ENCODE data around the gene TMPRSS2. TPM values are rescaled to one million over a fixed set of nuclear protein-coding genes. Genes with fewer than 3 reads are reported as not detected.

TMPRSS2 gene
- total RNA-seq, 4 donors from 2014 or later: 5.9 to 36.7 (median 10.5) TPM

- no peak overlapping the region for H3K4me3 ChIP-seq
- H3K4me1 ChIP-seq: no peaks in the 10 kb centered on the region
- no peaks in the 10 kb centered on the region for H3K27me3 ChIP-seq
- H3K36me3 ChIP-seq: no peaks in the 10 kb centered on the region
- DNase-seq (ENCODE audit: low spot score in 2 of 2): no peak
- no peaks in the 10 kb centered on the region for H3K9me3 ChIP-seq
- H3K27ac ChIP-seq: no peak overlapping the region
- WGBS: 89% methylated on average over 7 of the region's 7 CpGs
- TF ChIP-seq EP300 (IDR thresholded peaks at IDR 0.05): no peak
- no peak for TF ChIP-seq POLR2AphosphoS5 (IDR thresholded peaks at IDR 0.05)
- TF ChIP-seq POLR2A (IDR thresholded peaks at IDR 0.05): no peak
- TF ChIP-seq CTCF (IDR thresholded peaks at IDR 0.05): no peak
These were observed 18.6 kb downstream of the TMPRSS2 start for GRCh38 chr21:41489329-41489728.

GRCh38 chr21:41488080-41488479, 19.9 kb downstream of the TMPRSS2 start:
- WGBS: 85% methylated on average over 8 of the region's 14 CpGs

GRCh38 chr21:41487082-41487481, 20.9 kb downstream of the TMPRSS2 start:
- Histone ChIP-seq H3K4me1 (no peaks in the 10 kb centered on the region), H3K36me3 (no peaks in the 10 kb centered on the region), H3K9me3 (no peaks in the 10 kb centered on the region), H3K27ac (no peak overlapping the region), H3K4me3 (no peak overlapping the region), H3K27me3 (no peaks in the 10 kb centered on the region)
- 75% methylated on average over 6 of the region's 6 CpGs for WGBS
- TF ChIP-seq CTCF (IDR thresholded peaks at IDR 0.05) (no peak), POLR2AphosphoS5 (IDR thresholded peaks at IDR 0.05) (no peak)
- no peak for DNase-seq (ENCODE audit: low spot score in 2 of 2)

More at GRCh38 chr21:41488080-41488479, 19.9 kb downstream of the TMPRSS2 start:
- Histone ChIP-seq H3K9me3 (no peaks in the 10 kb centered on the region), H3K4me1 (no peaks in the 10 kb centered on the region), H3K4me3 (no peak overlapping the region), H3K27me3 (no peaks in the 10 kb centered on the region), H3K36me3 (no peaks in the 10 kb centered on the region), H3K27ac (no peak overlapping the region)
- no peak for DNase-seq (ENCODE audit: low spot score in 2 of 2)
- TF ChIP-seq POLR2A (IDR thresholded peaks at IDR 0.05) (no peak), CTCF (IDR thresholded peaks at IDR 0.05) (no peak), POLR2AphosphoS5 (IDR thresholded peaks at IDR 0.05) (no peak), EP300 (IDR thresholded peaks at IDR 0.05) (no peak)

- no peak for TF ChIP-seq EP300 (IDR thresholded peaks at IDR 0.05)
- no peak for TF ChIP-seq POLR2AphosphoS5 (IDR thresholded peaks at IDR 0.05)
- no peak for TF ChIP-seq CTCF (IDR thresholded peaks at IDR 0.05)
- TF ChIP-seq POLR2A (IDR thresholded peaks at IDR 0.05): no peak
- DNase-seq (ENCODE audit: low spot score in 2 of 2): no peak
- peaks cover 4% of the 10 kb centered on the region for H3K4me1 ChIP-seq
- H3K4me3 ChIP-seq: no peak overlapping the region
- H3K27me3 ChIP-seq: peaks cover 8% of the 10 kb centered on the region
- no peak overlapping the region for H3K27ac ChIP-seq
- no peaks in the 10 kb centered on the region for H3K36me3 ChIP-seq
- 91% methylated on average over 4 of the region's 4 CpGs for WGBS
- no peaks in the 10 kb centered on the region for H3K9me3 ChIP-seq
These were observed 24.0 kb downstream of the TMPRSS2 start for GRCh38 chr21:41483973-41484372.

- WGBS: 59% methylated on average over 12 of the region's 12 CpGs
- Histone ChIP-seq H3K27ac (no peak overlapping the region), H3K9me3 (no peaks in the 10 kb centered on the region), H3K4me3 (no peak overlapping the region), H3K4me1 (peaks cover 4% of the 10 kb centered on the region), H3K27me3 (peaks cover 9% of the 10 kb centered on the region), H3K36me3 (no peaks in the 10 kb centered on the region)
- TF ChIP-seq CTCF (IDR thresholded peaks at IDR 0.05): no peak
- no peak for TF ChIP-seq POLR2AphosphoS5 (IDR thresholded peaks at IDR 0.05)
- TF ChIP-seq EP300 (IDR thresholded peaks at IDR 0.05): no peak
- no peak for TF ChIP-seq POLR2A (IDR thresholded peaks at IDR 0.05)
- no peak for DNase-seq (ENCODE audit: low spot score in 2 of 2)
These were observed 24.5 kb downstream of the TMPRSS2 start for GRCh38 chr21:41483415-41483814.
